ENCODE results near the gene TPX2. TPM values are rescaled to one million over a fixed set of nuclear protein-coding genes. Genes with fewer than 3 reads are reported as not detected.
"Not testable (repeated sequence)": the region's sequence is repeated elsewhere in the genome, so short reads cannot be mapped to it uniquely, and the experiment has no call there.

Gene TPX2
- total RNA-seq, 1 donor from 2014 or later, result 32.6 TPM

DNA sequence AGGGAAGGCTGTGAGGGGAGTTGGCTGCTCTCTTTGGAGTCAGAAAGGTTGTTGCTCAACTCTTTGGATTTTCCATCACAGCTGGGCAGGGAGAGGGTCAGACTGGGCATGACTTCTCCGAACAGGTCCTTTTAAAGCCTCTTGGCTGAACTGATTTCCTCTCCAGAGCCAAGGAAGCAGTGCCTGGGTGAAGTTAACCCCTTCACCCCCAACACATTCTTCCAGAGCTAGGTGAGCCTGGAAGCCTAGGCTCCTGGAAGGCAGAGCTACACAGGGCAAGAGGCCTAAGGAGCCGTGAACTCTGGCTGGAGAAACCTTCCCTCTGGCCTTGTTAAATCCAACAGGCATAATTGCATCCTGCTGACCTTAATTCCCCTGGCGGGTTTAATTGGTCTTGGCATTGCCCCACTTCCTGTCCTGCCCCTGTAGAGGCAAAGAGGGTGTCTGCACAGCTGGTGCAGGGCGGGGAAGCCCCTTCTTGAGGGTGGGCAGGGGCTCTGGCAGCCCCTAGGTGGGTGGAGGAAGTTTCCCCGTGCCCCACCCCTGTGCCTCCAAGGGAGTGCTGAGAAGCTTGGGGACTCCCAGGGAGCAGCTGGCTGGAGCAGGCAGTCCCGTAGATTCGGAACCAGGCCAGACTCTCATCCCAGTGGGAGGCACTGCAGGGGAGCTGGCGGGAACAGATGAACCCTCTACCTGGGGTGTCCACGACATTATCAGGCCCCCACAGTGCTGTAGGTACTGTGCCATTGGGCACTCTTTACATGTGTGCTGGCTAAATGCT, 76.5 kb downstream of the TPX2 start:
- ATAC-seq, result peak; percentile 9

DNA sequence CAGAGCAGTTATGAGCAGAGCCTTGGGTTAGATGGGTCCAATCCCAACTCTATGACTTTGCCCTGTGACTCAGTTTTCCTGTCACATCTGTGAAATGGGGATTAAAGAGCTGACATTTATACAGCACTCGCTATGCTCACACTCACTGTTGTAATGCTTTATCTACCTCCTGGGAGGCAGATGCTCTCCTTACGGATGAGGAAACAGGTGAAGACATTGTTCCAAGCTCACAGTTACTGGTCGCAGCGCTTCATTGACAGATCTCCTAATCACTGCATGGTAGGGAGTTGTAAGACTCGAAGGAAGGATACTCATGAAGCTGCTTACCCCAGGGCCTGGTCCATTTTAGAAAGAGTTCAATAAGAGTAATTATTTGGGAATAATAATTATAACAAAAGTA, 77.1 kb downstream of the TPX2 start:
- ATAC-seq, result peak; percentile 5

DNA sequence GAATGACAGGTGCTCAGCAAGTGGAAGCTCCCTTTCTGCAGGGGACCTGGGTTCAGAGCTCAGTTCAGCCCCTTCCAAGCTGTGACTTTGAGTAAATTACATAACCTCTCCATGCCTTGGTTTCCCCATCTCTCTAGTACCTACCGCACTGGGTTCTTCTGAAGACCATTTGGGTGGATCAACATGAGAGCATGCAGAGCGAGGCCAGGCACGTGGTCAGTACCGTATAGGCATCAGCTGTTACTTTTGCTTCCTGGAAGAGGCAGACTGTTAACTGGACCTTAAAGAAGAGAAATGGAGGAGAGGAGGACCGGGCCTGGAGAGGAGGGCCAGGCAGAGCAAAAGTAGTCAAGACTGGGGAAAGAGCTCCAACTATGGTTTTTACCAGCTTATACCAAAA, 78.4 kb downstream of the TPX2 start:
- ATAC-seq, result no peak

- no peak for ATAC-seq
Measured at GRCh38 chr20:31818376-31818908, 79.4 kb downstream of the TPX2 start.

DNA sequence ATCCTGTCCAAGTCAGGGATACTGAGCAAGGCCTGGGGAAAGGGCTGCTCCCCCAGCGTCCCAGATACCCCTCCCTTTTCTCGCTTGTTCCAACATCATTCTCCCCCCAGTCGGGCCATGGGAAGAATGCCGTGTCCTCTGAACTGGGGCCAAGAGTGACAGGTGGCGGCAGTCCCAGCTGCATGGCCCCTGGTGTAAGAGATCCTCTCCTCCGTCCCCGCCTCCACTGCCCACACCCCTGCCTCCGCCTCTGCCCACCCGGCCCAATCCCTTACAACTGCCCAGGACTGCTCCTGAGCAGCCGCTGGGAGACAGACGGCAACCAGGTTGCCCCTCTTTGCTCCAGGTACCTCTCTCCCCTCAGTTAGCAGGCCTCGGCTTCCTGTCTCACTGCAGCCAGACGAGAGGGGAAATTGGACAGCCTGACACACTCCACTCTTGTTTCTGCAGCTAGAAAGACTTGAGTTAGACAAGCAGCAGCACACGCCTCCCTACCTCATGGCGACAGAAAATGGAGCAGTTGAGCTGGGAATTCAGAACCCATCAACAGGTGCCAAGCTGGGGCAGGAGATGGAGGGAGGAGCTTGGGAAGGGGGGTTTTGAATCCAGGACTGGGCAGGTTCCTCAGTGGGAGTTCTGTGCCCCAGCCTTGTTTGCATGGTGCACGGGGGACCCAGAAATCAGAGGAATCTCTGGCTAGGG, 80.1 kb downstream of the TPX2 start, which contains the start of gene MYLK2:
Gene MYLK2, plus strand, starts transcription at position 274 of the 702 bp plus-strand sequence. Its CDS starts 225 bp downstream, at position 499.
- ATAC-seq, result no peak

DNA sequence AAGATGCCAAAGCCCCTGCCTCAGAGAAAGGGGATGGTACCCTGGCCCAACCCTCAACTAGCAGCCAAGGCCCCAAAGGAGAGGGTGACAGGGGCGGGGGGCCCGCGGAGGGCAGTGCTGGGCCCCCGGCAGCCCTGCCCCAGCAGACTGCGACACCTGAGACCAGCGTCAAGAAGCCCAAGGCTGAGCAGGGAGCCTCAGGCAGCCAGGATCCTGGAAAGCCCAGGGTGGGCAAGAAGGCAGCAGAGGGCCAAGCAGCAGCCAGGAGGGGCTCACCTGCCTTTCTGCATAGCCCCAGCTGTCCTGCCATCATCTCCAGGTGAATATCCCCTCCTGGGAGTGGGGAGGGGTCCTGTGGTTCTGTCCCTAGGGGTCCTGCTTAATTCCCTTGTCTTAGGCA, 81.1 kb downstream of the TPX2 start:
- no peak for ATAC-seq

DNA sequence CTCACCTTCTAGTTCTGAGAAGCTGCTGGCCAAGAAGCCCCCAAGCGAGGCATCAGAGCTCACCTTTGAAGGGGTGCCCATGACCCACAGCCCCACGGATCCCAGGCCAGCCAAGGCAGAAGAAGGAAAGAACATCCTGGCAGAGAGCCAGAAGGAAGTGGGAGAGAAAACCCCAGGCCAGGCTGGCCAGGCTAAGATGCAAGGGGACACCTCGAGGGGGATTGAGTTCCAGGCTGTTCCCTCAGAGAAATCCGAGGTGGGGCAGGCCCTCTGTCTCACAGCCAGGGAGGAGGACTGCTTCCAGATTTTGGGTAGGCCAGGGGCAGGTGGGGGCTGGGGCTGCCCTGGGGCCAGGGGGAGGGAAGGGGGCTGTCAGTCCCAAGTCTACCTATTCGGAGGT, 82.3 kb downstream of the TPX2 start:
- ATAC-seq, result no peak

DNA sequence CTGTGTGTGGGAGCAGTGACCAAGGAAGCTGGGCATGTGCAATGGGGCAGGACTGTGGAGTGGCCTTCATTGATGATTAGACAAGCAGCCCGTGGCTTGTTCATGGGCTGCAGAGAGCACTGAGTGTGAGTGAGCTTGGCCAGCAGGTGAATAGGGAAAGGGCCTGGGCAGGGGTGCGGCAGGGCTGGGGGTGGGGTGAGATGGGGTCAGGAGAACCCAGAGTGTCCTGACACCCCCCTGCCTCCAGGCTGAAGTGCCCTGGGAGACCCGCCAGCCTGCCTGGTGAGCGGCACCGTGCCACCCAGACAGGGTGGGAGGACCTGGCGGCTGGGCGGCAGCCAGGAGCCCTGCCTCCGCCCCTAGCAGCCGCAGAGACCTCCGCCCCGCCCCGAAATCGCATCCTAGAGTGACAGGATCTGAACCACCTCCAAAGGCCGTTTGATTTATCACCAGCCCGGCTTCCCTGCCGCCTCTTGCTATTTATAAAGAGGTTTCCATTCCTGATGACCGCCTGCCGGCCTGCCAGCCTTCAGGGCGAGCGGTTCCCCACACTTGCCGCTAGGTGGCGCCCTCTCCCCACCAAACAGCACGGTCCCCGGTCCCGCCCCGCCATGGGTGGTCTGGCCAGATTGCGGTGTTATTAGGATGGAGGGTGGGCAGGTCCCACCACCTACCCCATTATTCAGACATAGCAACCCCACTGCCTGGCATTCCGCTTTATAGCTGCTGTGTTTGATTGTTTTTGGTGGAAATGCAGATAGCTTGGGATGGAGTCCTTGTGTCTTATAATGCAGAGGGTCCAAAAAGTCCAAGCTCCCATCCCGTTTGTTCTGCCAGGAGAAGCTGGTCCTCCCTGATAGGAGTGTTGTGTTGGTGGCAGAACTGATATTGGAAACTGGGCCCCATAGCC, 83.6 kb downstream of the TPX2 start:
- peak; percentile 65 for ATAC-seq

- ATAC-seq, result peak; percentile 15
Measured at GRCh38 chr20:31823360-31824124, 84.5 kb downstream of the TPX2 start.

DNA sequence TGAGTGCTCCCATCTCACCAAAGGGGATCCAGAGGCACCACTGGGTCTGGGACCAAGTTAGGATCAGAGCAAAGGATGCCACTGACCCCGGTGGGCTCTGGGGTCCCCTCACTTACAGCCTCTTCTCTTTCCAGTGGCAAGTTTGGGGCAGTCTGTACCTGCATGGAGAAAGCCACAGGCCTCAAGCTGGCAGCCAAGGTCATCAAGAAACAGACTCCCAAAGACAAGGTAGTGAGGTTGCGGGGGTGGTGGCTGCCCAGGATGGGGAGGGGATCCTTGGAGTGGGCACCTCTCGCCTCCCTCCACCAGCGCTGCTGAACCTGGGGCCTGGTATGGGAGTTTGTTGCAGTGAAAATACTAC, 85.0 kb downstream of the TPX2 start:
- ATAC-seq, result no peak

DNA sequence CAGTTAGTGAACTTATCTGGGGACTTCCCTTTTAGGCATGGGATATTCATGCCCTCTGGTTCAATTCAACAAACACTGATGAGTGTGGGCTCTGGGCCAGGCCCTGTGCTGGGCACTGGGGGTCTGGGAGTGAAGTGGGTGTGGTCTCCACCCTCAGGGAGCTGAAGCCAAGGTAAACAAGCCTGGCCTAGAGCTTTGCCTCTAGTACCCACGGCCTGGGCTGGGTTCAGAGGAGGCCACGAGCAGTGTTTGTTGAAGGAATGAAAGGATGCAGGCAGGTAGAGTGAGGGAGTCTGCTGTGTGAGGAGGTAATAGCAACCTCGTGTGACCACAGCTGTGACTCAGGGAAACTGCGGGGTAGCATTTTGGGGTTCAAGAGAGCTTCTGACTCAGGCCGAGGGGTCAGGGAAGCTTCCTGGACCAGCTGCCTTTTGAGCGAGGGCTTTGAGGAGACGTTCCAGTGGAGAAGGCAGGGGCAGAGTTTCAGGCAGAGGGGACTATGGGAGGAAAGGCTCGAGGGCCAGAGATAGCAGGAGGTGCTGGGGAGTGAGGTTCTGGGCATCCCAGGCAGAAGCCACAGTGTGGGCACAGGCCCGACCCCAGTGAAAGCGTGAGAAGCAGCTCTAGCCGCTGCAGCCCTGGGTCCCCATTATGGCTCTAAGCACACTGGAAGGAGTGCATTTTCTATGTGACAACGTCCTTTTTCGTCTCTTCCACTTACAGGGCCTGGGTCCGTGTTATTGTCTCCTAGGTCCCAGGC, 85.6 kb downstream of the TPX2 start:
- no peak for ATAC-seq

DNA sequence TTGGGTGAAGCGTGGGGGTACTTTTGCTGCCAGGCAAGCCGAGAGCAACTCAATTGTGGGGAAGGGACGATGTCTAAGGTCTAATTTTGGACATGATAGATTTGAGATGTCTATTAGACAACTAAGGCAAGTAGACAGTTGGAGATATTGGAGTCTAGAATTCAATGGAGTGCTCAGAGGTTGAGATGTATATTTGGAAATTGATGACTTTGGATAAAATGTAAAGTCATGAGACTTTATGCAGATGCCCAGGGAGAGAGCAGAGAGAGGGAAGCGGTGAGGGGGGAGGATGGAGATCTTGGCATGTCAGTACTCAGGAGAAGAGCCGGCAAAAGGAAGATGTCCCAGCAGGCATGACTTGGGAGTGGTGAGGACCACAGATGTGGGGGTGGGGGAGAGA, 87.0 kb downstream of the TPX2 start:
- no peak for ATAC-seq

- no peak for ATAC-seq
Measured at GRCh38 chr20:31827059-31827458, 88.0 kb downstream of the TPX2 start.

- ATAC-seq, result not testable (repeated sequence)
Measured at GRCh38 chr20:31828016-31828415, 88.9 kb downstream of the TPX2 start.

DNA sequence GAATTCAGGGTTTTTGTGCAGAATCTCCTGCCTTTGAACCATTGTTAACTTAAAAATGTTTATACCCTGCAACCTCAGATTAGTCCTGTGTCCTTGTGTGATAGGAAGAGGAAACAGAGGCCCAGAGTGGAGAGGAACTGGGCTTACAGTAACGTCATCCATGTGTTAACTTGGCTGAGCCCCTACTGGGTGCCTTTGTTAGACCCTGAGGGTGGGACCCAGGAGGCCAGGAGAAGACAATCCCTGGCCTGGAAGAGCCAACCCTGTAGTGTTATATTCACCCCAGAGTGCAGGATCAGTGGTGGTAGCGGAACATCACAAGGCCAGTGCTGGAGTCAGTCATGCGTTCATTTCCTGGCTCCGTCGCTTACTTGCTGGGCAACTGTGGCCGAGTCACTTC, 90.6 kb downstream of the TPX2 start:
- ATAC-seq, result no peak

DNA sequence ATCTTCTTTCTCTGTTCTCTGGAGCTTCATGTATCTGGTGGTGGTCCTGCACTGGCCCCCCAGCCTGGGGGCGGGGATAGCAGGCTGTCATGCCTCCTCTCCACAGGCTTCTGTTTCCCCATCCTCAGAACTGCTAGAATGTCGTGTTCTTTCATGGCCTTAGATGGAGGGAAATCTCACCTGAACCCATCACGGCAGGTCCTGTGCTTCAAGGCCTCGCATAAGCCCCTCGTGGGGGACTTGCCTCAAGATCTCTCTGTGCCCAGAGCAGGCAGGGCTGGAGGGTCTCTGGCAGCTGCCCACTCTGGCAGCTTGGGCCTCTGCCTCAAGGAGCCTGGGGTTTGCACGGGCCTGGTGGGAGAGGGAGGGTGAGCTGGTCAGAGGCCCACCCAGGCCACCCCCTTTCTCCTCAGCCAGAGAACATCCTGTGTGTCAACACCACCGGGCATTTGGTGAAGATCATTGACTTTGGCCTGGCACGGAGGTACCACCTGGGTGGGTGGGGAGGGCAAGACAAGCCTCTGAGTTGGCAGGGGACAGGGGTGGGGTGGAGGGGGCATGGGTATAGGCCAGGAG, 91.4 kb downstream of the TPX2 start:
- ATAC-seq, result no peak

- no peak for ATAC-seq
Measured at GRCh38 chr20:31831211-31831610, 92.1 kb downstream of the TPX2 start.

- ATAC-seq, result no peak
Measured at GRCh38 chr20:31831771-31832306, 92.7 kb downstream of the TPX2 start.

GRCh38 chr20:31833130-31833930, 94.2 kb downstream of the TPX2 start:
- ATAC-seq, result no peak
